Endodermal cell (in vitro differentiated cells): ENCODE data around the gene LRRC49. TPM values are rescaled to one million over a fixed set of nuclear protein-coding genes. Genes with fewer than 3 reads are reported as not detected.

Source experiments
- DNase-seq: peaks from one replicate; pipeline ENCODE4 v3.0.0-alpha.2; 2017
- H3K27ac ChIP-seq: 2 replicates; pipeline ENCODE4 v1.5.1; 2013; ENCODE audit warnings: mild to moderate bottlenecking, low read depth, low read length, moderate library complexity
- H3K27me3 ChIP-seq: 2 replicates; pipeline ENCODE4 v1.6.1; 2013; ENCODE audit warnings: mild to moderate bottlenecking, low read length, moderate library complexity; ENCODE audit not compliant: insufficient read depth, control insufficient read depth, poor library complexity, severe bottlenecking
- H3K36me3 ChIP-seq: 2 replicates; pipeline ENCODE4 v1.7.0; 2013; ENCODE audit warnings: mild to moderate bottlenecking, low read length, moderate library complexity; ENCODE audit not compliant: control insufficient read depth, insufficient read depth
- H3K4me1 ChIP-seq: one replicate; pipeline ENCODE4 v1.7.0; 2013; ENCODE audit warnings: low read length; ENCODE audit not compliant: control insufficient read depth, insufficient read depth
- H3K4me3 ChIP-seq: 2 replicates; pipeline ENCODE4 v1.5.1; 2013; ENCODE audit warnings: mild to moderate bottlenecking, low read length, moderate library complexity
- H3K9ac ChIP-seq: 2 replicates; pipeline ENCODE4 v1.6.1; 2013; ENCODE audit warnings: mild to moderate bottlenecking, low read length, moderate library complexity; ENCODE audit not compliant: poor library complexity, severe bottlenecking; ENCODE audit errors: extremely low read depth
- H3K9me3 ChIP-seq: 2 replicates; pipeline ENCODE4 v1.6.1; 2013; ENCODE audit warnings: mild to moderate bottlenecking, low read length, moderate library complexity; ENCODE audit not compliant: control insufficient read depth
- H3K27ac Mint-ChIP-seq: 2 replicates; pipeline ENCODE4 v1.8.0; 2020; ENCODE audit warnings: mixed read lengths
- H3K27me3 Mint-ChIP-seq: 2 replicates; pipeline ENCODE4 v1.8.0; 2021; ENCODE audit warnings: mild to moderate bottlenecking, mixed read lengths; ENCODE audit not compliant: insufficient read depth
- H3K36me3 Mint-ChIP-seq: 2 replicates; pipeline ENCODE4 v1.8.0; 2020; ENCODE audit warnings: low read depth, mixed read lengths
- H3K4me1 Mint-ChIP-seq: 2 replicates; pipeline ENCODE4 v1.8.0; 2020; ENCODE audit warnings: mixed read lengths
- H3K4me3 Mint-ChIP-seq: 2 replicates; pipeline ENCODE4 v1.8.0; 2020; ENCODE audit warnings: mild to moderate bottlenecking, moderate library complexity, mixed read lengths
- H3K9me3 Mint-ChIP-seq: 2 replicates; pipeline ENCODE4 v1.8.0; 2020; ENCODE audit warnings: mild to moderate bottlenecking, mixed read lengths
- CTCF ChIP-seq: fragments of 200-600 bp; sonication (generic); conservative IDR thresholded peaks from 2 replicates; pipeline ENCODE4 v1.5.0; 2021; ENCODE audit warnings: antibody characterized with exemption, mild to moderate bottlenecking
- WGBS, 2 experiments: methylation state at CpG; one replicate each; pipeline versions ENCODE4 v1.1.5 to v1.1.7; 2013; ENCODE audit warnings: missing lambda C conversion rate in 2 of 2, mixed read lengths in 1 of 2; ENCODE audit not compliant: insufficient coverage in 1 of 2, insufficient read length in 1 of 2; 5-methylcytosine and 5-hydroxymethylcytosine counted together
- total RNA-seq, 2 donors: library from RNA; stranded (reverse); fragmentation: NEBNext Ultra II Directional in 1 of 2; extraction: Animal tissue kit (Norgen Biotek cat#: 25700) in 1 of 2; gene quantifications; 2 replicates in 1 of 2; 3 replicates in 1 of 2; pipeline ENCODE4 v1.2.1, GENCODE V29; 2021

Gene LRRC49
- total RNA-seq, 2 donors from 2014 or later: 6.6 to 10.7 TPM

- no peak overlapping the region for H3K27ac ChIP-seq
- no peak overlapping the region for H3K4me3 ChIP-seq
- H3K4me1 ChIP-seq: no peaks in the 10 kb centered on the region
- no peak overlapping the region for H3K9ac ChIP-seq
- Mint-ChIP-seq H3K4me3 (no peak overlapping the region), H3K36me3 (no peaks in the 10 kb centered on the region), H3K4me1 (no peaks in the 10 kb centered on the region), H3K27me3 (peaks cover 19% of the 10 kb centered on the region), H3K27ac (no peak overlapping the region), H3K9me3 (peaks cover 13% of the 10 kb centered on the region)
- no peaks in the 10 kb centered on the region for H3K27me3 ChIP-seq
- H3K9me3 ChIP-seq: no peaks in the 10 kb centered on the region
- 94 to 100% methylated on average over 5 to 7 of the region's 7 CpGs for WGBS, 2 experiments
- no peak for TF ChIP-seq CTCF
- H3K36me3 ChIP-seq: no peaks in the 10 kb centered on the region
- no peak for DNase-seq
These were observed 199.5 kb downstream of the LRRC49 start for GRCh38 chr15:71092056-71092600.

GRCh38 chr15:71093054-71094024 lies 200.7 kb downstream of the LRRC49 start:
- Mint-ChIP-seq H3K4me3 (no peak overlapping the region), H3K9me3 (peaks cover 6% of the 10 kb centered on the region), H3K27ac (no peak overlapping the region), H3K36me3 (no peaks in the 10 kb centered on the region), H3K27me3 (peaks cover 7% of the 10 kb centered on the region), H3K4me1 (no peaks in the 10 kb centered on the region)
- Histone ChIP-seq H3K27me3 (no peaks in the 10 kb centered on the region), H3K4me1 (no peaks in the 10 kb centered on the region), H3K27ac (no peak overlapping the region), H3K9ac (no peak overlapping the region), H3K36me3 (no peaks in the 10 kb centered on the region), H3K9me3 (no peaks in the 10 kb centered on the region), H3K4me3 (no peak overlapping the region)
- WGBS, 2 experiments: 95% methylated on average over 9 to 11 of the region's 11 CpGs
- no peak for DNase-seq
- no peak for TF ChIP-seq CTCF

GRCh38 chr15:71094137-71094536 lies 201.5 kb downstream of the LRRC49 start:
- H3K36me3 ChIP-seq: no peaks in the 10 kb centered on the region
- Mint-ChIP-seq H3K27me3 (peaks cover 1% of the 10 kb centered on the region), H3K9me3 (peaks cover 2% of the 10 kb centered on the region), H3K36me3 (no peaks in the 10 kb centered on the region), H3K4me1 (no peaks in the 10 kb centered on the region), H3K27ac (no peak overlapping the region), H3K4me3 (no peak overlapping the region)
- DNase-seq: no peak
- WGBS, 2 experiments: no CpG with 5 or more reads among the region's 2 CpGs
- no peak for TF ChIP-seq CTCF
- H3K4me1 ChIP-seq: no peaks in the 10 kb centered on the region
- H3K9me3 ChIP-seq: no peaks in the 10 kb centered on the region
- H3K27ac ChIP-seq: no peak overlapping the region
- no peak overlapping the region for H3K4me3 ChIP-seq
- H3K9ac ChIP-seq: no peak overlapping the region
- no peaks in the 10 kb centered on the region for H3K27me3 ChIP-seq
